ENCODE results near the gene PAFAH1B2.
"Not testable (repeated sequence)": the region's sequence is repeated elsewhere in the genome, so short reads cannot be mapped to it uniquely, and the experiment has no call there.

PAFAH1B2 gene

DNA sequence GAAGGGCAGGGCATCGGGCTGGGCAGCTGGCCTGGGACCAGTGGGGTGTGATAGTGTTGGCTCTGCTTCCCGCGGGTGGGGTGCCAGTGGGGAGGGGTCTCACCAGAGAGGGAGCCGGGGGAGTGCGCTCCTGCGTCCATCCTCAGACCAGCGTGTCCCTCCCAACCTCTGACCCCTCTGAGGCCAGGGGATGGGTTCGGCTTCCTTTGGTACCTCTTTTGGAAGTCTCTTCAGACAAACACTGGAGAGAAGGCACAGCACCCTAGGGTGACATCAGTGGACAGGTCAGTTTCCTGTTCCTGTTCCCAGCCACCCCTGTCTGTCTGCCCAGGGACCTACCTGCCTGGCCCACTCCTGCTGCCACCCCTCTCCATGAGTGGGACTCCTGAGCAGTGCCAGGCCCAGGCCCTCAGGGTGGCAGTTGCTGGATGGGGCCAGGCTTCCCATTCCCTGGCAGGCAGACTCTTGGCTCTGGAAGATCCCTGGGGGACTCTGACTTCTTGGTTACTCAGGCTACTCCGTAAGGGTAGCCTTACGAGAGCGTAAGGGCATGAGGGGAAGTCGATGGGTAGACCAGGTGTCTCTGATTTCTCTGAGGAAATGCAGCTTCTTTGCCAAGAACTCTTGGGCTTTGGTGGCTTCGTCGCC, 57.7 kb downstream of the PAFAH1B2 start:
- DNase-seq (ENCODE audit: low read depth in 3 of 3), result no peak

DNA sequence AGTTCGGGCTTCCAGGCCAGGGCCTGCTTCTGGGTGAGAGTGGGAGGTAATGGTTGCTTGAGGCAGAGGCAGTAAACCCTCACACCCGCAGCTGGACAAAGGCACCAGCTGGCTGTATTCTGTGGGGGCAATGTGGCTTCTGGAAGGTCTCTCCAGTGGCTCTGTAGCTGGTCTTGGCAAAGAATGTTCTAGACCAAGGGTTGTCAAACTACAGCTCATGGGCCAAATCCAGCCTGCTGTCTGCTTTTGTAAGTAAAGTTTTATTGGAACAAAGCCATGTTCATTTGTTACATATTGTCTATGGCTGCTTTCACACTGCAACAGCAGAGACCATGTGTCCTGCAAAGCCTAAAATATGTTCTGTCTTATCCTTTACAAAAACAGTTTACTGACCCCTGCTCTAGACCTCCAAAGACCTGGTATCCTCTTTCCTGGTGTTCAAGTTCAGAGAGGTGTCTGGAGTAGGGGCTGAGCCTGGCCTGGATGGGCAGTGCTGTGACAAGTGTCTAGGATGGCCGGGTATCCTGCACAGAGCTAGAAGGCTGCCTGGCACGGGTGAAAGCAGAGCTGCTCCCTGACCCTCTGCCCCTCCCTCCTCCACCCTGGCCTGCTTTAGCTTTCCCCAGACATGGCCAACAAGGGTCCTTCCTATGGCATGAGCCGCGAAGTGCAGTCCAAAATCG, 58.4 kb downstream of the PAFAH1B2 start:
- DNase-seq (ENCODE audit: low read depth in 3 of 3), result no peak

DNA sequence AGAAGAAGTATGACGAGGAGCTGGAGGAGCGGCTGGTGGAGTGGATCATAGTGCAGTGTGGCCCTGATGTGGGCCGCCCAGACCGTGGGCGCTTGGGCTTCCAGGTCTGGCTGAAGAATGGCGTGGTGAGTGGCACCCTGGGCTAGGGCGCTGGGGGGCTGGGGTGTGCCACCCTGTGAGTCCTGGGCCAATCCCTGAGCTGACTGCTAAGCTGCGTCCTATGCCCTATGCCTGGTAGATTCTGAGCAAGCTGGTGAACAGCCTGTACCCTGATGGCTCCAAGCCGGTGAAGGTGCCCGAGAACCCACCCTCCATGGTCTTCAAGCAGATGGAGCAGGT, 59.0 kb downstream of the PAFAH1B2 start:
- DNase-seq (ENCODE audit: low read depth in 3 of 3), result no peak

DNA sequence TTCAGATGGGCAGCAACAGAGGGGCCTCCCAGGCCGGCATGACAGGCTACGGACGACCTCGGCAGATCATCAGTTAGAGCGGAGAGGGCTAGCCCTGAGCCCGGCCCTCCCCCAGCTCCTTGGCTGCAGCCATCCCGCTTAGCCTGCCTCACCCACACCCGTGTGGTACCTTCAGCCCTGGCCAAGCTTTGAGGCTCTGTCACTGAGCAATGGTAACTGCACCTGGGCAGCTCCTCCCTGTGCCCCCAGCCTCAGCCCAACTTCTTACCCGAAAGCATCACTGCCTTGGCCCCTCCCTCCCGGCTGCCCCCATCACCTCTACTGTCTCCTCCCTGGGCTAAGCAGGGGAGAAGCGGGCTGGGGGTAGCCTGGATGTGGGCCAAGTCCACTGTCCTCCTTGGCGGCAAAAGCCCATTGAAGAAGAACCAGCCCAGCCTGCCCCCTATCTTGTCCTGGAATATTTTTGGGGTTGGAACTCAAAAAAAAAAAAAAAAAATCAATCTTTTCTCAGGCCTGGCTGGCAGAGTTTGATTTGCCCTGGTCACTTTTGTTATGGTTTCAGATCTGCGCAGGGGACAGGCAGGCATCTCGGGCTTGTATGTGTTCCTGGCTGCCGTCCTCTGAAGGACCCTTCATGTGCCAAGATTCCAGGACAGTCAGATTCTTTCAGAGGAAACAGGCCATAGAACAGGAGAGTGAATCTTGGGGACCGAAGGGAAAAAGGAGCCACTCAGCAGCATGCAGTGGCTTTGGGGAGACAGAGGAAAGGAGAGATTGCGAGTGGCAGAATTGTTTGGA, 60.4 kb downstream of the PAFAH1B2 start:
- no peak for DNase-seq (ENCODE audit: low read depth in 3 of 3)

DNA sequence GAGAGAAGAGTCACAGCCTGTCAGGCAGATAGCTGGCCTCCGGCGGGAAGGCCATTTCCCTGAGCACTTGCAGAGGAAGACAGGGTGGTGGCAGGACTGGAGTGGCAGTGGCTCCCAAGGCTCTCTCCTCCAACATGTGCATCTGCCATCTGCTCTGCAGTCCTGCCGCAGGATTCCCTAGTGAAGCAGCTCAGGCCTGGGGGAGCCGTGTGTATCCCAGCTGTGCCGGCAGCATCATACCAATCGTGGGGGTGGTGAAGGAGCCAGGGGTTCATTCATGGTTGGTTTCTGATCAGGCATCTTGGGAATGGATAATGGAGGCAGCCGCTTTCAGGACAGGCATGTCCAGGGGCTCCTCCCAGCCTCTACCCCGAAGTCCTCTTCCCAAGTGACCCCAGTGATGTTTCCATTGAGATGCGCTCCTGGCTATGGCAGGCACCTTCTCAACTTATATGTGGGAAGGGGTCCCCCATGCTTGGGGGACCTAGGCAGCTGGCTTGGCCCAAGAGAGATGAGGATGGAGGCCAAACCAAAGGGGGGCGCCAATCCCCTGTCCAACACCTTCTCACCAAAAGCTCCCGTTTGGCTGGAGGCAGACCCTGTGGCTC, 61.2 kb downstream of the PAFAH1B2 start:
- no peak for DNase-seq (ENCODE audit: low read depth in 3 of 3)

- not testable (repeated sequence) for DNase-seq (ENCODE audit: low read depth in 3 of 3)
Measured at GRCh38 chr11:117206111-117206510, 62.0 kb downstream of the PAFAH1B2 start.

GRCh38 chr11:117206859-117207258, 62.8 kb downstream of the PAFAH1B2 start:
- not testable (repeated sequence) for DNase-seq (ENCODE audit: low read depth in 3 of 3)

DNA sequence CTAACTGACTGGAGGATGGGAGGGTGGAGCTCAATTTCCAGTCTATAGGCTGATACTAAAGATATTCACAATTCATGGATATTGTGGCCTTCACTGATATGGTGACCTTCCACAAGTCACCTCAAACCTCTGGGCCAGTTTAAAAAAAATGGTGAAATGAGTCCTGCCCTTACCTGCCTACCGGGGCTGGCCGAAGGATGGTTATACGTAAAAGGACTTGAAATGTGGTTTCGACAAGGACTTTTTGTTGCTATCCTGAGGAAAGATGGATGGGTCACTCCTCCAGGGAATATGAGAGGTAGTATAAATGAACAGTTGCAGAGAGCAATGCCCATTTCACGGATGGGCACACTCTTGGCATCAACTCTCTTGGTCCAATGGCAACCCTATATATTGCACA, 63.4 kb downstream of the PAFAH1B2 start:
- DNase-seq (ENCODE audit: low read depth in 3 of 3), result not testable (repeated sequence)

- not testable (repeated sequence) for DNase-seq (ENCODE audit: low read depth in 3 of 3)
Measured at GRCh38 chr11:117208710-117209109, 64.6 kb downstream of the PAFAH1B2 start.

DNA sequence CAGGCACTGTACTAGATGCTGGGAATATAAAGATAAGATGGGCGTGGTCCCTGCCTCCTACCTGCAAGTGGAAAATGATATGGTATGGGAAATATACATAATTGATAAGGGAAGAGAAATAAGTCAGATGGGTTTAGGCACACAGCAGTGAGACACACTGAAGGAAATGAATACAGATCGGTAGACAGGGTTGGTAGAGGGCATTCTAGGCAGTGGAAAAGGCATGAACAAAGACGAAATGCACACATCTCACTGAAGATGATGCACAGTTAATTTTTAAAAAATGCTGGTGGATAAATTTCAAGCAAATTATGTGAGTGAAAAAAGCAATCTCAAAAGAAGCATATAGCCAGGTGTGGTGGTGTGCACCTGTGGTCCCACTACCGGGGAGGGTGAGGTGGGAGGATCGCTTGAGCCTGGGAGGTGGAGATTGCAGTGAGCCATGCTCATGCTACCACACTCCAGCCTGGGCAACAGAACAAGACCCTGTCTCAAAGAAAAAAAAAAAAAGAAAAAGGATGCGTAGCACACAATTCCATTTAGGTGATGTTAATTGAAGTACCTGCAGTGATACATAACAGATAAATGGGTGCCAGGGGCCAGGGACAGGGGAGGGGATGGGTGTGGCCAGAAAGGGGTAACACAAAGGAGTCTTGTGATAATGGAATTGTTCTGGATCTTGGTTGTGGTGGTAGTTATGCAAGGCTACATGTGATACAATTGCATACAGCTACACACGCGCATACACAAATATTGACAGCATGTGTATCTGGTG, 65.5 kb downstream of the PAFAH1B2 start:
- DNase-seq (ENCODE audit: low read depth in 3 of 3), result not testable (repeated sequence)

DNA sequence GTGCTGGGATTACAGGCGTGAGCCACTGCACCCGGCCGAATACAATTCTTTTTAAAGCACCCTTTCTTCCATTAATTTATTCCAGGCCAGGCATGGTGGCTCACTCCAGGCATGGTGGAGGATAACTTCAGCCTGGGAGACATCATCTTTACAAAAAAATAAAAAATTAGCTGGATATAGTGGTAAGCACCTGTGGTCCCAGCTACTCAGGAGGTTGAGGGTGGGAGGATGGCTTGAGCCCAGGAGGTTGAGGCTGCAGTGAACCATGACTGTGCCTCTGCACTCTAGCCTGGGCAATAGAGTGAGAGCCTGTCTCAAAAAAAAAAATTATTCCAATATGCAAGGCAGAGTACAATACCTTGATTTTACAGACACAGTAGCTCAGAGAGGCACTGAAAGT, 66.5 kb downstream of the PAFAH1B2 start:
- DNase-seq (ENCODE audit: low read depth in 3 of 3), result no peak

GRCh38 chr11:117212697-117213355, 68.7 kb downstream of the PAFAH1B2 start:
- DNase-seq (ENCODE audit: low read depth in 3 of 3), result no peak

DNA sequence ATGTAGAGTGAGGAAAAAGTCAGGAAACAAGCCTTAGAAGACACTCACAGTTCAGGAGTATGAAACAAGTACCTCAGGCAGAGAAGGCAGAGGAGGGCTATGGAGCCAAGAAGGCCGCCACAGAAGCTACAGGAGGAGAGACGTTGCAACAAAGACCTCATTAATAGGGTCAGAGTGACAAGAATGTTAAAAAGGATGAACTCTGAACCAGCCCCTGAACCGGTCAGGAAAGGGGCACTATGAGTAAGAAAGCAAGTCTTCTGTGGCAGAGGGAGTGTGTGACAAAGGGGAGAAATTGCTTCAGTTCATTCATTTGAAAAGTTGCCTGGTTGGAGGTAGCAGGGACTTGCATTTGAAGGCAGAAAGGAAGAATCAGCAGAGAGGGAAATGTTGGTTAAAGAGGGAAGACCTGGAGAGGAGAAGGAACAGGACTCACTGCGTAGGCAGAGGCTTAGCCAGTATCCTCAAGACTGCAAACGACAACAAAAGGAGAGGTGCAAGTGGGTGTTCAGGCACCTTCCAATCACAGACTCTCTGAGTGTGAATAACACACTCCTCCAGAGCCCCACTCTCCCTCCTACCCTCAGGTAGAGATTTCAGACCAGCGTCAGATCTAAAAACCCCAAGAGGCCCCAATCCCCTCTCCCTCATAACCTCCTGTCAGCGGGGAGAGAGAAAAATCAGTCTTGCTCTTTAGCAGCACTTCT, 70.5 kb downstream of the PAFAH1B2 start:
- no peak for DNase-seq (ENCODE audit: low read depth in 3 of 3)

- DNase-seq (ENCODE audit: low read depth in 3 of 3), result no peak
Measured at GRCh38 chr11:117217141-117218084, 73.3 kb downstream of the PAFAH1B2 start.

DNA sequence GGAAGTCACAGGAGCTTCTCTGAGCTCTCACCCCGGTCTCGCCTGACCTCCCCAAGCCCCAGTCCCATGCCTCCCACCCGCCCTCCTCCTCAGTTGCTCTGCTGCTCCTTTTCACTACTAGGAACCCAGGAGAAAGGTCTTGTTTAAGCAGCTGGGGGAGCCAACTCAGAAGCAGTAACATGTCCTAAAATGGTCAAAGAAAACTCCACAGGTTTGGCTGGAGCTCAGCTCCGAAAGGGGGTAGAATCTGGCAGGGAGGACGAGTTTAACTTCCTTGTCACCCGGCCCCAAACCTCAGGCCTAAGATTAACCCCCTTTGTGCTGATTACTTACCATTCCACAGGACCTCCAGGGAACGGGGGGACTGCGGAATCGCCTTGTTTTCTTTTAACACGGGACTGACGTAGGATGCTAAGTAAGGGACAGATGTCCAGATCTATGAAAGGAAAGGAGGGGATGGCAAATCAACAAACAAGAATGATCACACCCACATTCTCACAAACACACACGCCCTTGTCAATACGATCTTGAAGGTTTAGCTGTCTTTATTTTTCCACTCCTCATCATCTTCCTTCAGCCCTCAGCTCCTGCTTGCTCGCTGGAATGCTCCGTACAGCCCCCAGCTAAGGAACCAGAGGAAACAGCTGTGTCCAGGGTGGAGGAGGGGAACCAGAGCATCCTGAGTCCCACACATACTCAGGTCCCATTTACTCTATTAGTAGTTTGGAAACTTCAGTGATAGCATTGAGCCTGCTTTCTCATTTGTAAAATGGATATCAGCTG, 74.2 kb downstream of the PAFAH1B2 start:
- no peak for DNase-seq (ENCODE audit: low read depth in 3 of 3)

DNA sequence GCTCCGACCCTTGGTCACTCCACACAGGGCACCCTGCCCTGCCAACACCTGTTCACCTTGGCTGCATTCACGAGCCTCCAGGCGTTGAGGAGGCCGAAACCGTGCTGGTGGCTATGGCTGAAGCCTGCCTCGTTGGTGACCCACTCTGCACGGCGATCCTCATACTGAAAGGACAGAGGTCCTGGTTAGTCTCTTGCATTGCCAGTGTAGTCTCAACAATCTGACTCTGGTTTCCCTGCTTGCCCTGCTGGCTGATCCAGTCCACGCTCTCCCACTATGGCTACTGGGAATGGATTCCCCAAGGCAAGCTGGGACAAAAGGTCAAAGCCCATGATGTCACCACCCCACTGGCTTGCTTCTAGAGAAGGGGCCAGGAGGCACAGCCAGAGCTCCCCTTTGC, 74.9 kb downstream of the PAFAH1B2 start:
- no peak for DNase-seq (ENCODE audit: low read depth in 3 of 3)

DNA sequence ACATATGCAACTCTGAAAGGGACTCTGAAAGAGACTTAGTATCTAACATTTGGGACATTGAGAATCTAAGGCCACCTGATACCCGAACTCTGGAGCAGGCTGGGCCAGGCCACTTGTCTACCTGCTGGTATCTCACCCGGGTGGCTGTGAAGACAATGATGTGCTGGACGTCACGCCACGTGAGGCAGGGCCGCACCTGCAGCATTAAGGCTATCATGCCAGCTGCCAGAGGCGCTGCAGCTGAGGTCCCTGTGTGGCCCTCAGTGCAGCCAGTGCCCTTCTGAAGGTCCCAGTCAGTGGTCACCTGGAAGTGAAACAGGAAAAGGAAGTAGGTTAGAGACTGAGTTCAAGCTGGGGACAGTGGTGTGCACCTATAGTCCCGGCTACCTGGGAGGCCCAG, 75.4 kb downstream of the PAFAH1B2 start:
- DNase-seq (ENCODE audit: low read depth in 3 of 3), result no peak

DNA sequence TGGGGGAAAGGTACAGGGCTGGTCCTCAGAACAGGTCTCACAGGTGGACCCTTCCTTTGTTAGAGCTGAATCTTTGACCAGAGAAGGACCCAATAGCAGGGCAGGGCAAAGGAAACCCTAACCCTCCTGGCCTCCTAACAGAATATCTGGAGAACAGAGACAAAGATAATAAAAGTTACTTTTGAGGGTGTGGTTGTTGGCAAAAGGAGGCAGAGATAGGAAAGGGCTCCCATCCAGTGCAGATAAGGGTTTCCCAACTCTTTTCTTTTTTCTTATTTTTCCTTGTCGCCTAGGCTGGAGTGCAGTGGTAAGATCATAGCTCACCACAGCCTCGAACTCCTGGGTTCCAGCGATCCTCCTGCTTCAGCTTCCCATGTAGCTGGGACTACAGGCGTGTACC, 75.9 kb downstream of the PAFAH1B2 start:
- DNase-seq (ENCODE audit: low read depth in 3 of 3), result no peak

DNA sequence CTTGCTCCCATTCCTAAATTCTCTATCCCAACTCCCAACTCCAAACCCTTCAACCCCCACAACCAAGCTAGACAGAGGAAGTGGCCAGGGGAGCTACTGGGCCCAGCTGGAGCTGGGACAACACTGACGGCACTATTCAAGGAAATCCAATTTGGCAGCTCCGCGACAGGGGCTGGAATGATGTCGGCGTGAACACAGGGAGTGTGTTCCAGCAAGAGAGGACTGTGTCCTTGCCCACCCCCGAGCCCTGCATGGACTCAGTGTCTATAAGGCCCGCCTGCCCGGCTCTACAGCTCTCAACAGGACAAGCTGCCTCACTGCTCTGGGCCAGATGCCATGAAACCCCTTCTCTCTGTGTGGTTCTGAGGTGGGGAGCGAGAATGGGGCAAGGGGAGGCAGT, 76.5 kb downstream of the PAFAH1B2 start:
- no peak for DNase-seq (ENCODE audit: low read depth in 3 of 3)

All from stimulated activated CD4-positive, alpha-beta T cell treated with anti-CD3 and anti-CD28 coated beads, TNF-alpha, amount 100 ng/mL, for 48 hours (primary cell).